K562 (cell line): ENCODE data around the gene LTBP1. TPM values are rescaled to one million over a fixed set of nuclear protein-coding genes. Genes with fewer than 3 reads are reported as not detected.

Experiments used
- CAMTA2 ChIP-seq: fragments of 250-450 bp; sonication (Bioruptor Pico); conservative IDR thresholded peaks from 2 replicates; pipeline ENCODE4 v1.5.1; 2022
- CCAR2 ChIP-seq: fragments of 200-400 bp; formaldehyde crosslinking; IDR thresholded peaks from 2 replicates; pipeline ENCODE4 v1.6.1; 2017; ENCODE audit warnings: mild to moderate bottlenecking, low read depth, low read length
- ELF1 ChIP-seq: fragments of 200-800 bp; sonication (Bioruptor generic); IDR thresholded peaks from 2 replicates; pipeline ENCODE4 v1.6.1; 2016; ENCODE audit warnings: missing genetic modification characterization, missing compliant biosample characterization
- ESRRA ChIP-seq: fragments of 450-650 bp; IDR thresholded peaks from 2 replicates; pipeline ENCODE4 v1.6.1; 2014; ENCODE audit warnings: low read depth, mild to moderate bottlenecking, moderate library complexity, borderline replicate concordance
- HMBOX1 ChIP-seq: sonication (generic); IDR thresholded peaks from 2 replicates; pipeline ENCODE4 v1.6.1; 2016
- HMG20A ChIP-seq: fragments of 450-650 bp; formaldehyde crosslinking; conservative IDR thresholded peaks from 2 replicates; pipeline ENCODE4 v1.4.0; 2020; ENCODE audit warnings: mild to moderate bottlenecking, mixed read lengths
- ILK ChIP-seq: fragments of 450-650 bp; IDR thresholded peaks from 2 replicates; pipeline ENCODE4 v1.6.1; 2016; ENCODE audit warnings: missing genetic modification characterization, low read depth, mild to moderate bottlenecking, missing compliant biosample characterization, moderate library complexity, borderline replicate concordance
- KLF16 ChIP-seq: IDR thresholded peaks from 2 replicates; pipeline ENCODE4 v1.6.1; 2016; ENCODE audit warnings: antibody characterized with exemption
- L3MBTL2 ChIP-seq: fragments of 450-650 bp; IDR thresholded peaks from 2 replicates; pipeline ENCODE4 v1.6.1; 2016; ENCODE audit warnings: mild to moderate bottlenecking, moderate library complexity
- LARP7 ChIP-seq: fragments of 450-650 bp; IDR thresholded peaks from 2 replicates; pipeline ENCODE4 v1.6.1; 2016
- MEF2D ChIP-seq: conservative IDR thresholded peaks from 2 replicates; pipeline ENCODE4 v1.6.1; 2016; ENCODE audit warnings: low read depth, missing genetic modification characterization, missing compliant biosample characterization
- OTX1 ChIP-seq: fragments of 450-650 bp; formaldehyde crosslinking; IDR thresholded peaks from 2 replicates; pipeline ENCODE4 v1.4.0; 2022; ENCODE audit warnings: mild to moderate bottlenecking
- PHB ChIP-seq: fragments of 250-450 bp; sonication (Bioruptor Pico); IDR thresholded peaks from 2 replicates; pipeline ENCODE4 v1.5.0; 2021
- POU5F1 ChIP-seq: fragments of 150-350 bp; IDR thresholded peaks from 2 replicates; pipeline ENCODE4 v1.6.1; 2014; ENCODE audit warnings: borderline replicate concordance, low read length, low read depth, mild to moderate bottlenecking; ENCODE audit not compliant: partially characterized antibody
- PURB ChIP-seq: sonication (generic); formaldehyde crosslinking; IDR thresholded peaks from 2 replicates; pipeline ENCODE4 v1.9.0; 2021; ENCODE audit warnings: low read depth, mild to moderate bottlenecking, missing genetic modification reagents
- RAD21 ChIP-seq, 2 experiments: fragments of 250-450 bp in 1 of 2; fragments of 450-650 bp in 1 of 2; sonication (Bioruptor Pico) in 1 of 2; formaldehyde crosslinking in 1 of 2; IDR thresholded peaks in 1 of 2; conservative IDR thresholded peaks in 1 of 2; 2 replicates each; pipeline versions ENCODE4 v1.4.0 to v1.8.0; 2020 to 2022; ENCODE audit warnings: mild to moderate bottlenecking in 2 of 2, moderate library complexity in 1 of 2
- RBM39 ChIP-seq: fragments of 200-400 bp; formaldehyde crosslinking; optimal IDR thresholded peaks from 2 replicates; pipeline ENCODE3; 2018; ENCODE audit warnings: low read depth, low read length
- RCOR1 ChIP-seq, 2 experiments: IDR thresholded peaks; 2 replicates each; pipeline ENCODE4 v1.6.1; 2012; ENCODE audit warnings: low read depth in 2 of 2, low read length in 2 of 2, borderline replicate concordance in 1 of 2, improper control_type of control experiment in 1 of 2
- TAL1 ChIP-seq: fragments of 450-650 bp; IDR thresholded peaks from 2 replicates; pipeline ENCODE4 v1.6.1; 2016; ENCODE audit warnings: mild to moderate bottlenecking
- polyA plus RNA-seq, 8 experiments: library from polyadenylated mRNA; depleted of rRNA in 4 of 8; stranded (reverse) in 5 of 8; unstranded in 3 of 8; fragments of >200 nt; fragmentation: Nextera tagmentation in 2 of 8; fragmentation: Illumina TruSeq in 1 of 8; extraction: Ambion mirVana in 2 of 8; extraction: Trizol in 1 of 8; gene quantifications; 2 replicates each; pipeline versions ENCODE4 v1.2.1 to v1.2.3, GENCODE V29; 2011 to 2014; ENCODE audit warnings: inconsistent platforms in 1 of 8, missing spikeins in 1 of 8
- total RNA-seq, 7 experiments: library from RNA; depleted of rRNA in 6 of 7; stranded (reverse); fragments of >200 nt in 6 of 7; fragmentation: Illumina TruSeq in 2 of 7; extraction: Trizol in 2 of 7; gene quantifications; 2 replicates each; pipeline versions ENCODE4 v1.2.1 to v1.2.3, GENCODE V29; 2011 to 2021; ENCODE audit warnings: low replicate concordance in 1 of 7
- TF ChIP-seq, protein P1 (sequence below), 3 experiments: fragments of 200-800 bp in 1 of 3; fragments of 250-450 bp in 1 of 3; fragments of 450-650 bp in 1 of 3; sonication (Bioruptor Pico) in 1 of 3; sonication (Bioruptor generic) in 1 of 3; formaldehyde crosslinking in 1 of 3; IDR thresholded peaks; 2 replicates each; pipeline versions ENCODE4 v1.6.1 to v1.8.0; 2016 to 2022; ENCODE audit warnings: mild to moderate bottlenecking in 2 of 3, missing genetic modification characterization in 2 of 3, missing compliant biosample characterization in 1 of 3, moderate library complexity in 1 of 3
- TF ChIP-seq, protein P2 (sequence below): sonication (generic); formaldehyde crosslinking; IDR thresholded peaks from 2 replicates; pipeline ENCODE4 v1.8.1; 2023; ENCODE audit warnings: mild to moderate bottlenecking, missing genetic modification reagents
- TF ChIP-seq, protein P3 (sequence below): fragments of 450-650 bp; formaldehyde crosslinking; IDR thresholded peaks from 2 replicates; pipeline ENCODE4 v1.4.0; 2020; ENCODE audit warnings: mild to moderate bottlenecking, moderate library complexity

LTBP1 gene
- total and polyA plus RNA-seq, 9 of the 15 experiments (the other 6 are each of a cell fraction or from before 2014, with no cell fraction given), result 3.6 to 16.4 (median 8.5) TPM

DNA sequence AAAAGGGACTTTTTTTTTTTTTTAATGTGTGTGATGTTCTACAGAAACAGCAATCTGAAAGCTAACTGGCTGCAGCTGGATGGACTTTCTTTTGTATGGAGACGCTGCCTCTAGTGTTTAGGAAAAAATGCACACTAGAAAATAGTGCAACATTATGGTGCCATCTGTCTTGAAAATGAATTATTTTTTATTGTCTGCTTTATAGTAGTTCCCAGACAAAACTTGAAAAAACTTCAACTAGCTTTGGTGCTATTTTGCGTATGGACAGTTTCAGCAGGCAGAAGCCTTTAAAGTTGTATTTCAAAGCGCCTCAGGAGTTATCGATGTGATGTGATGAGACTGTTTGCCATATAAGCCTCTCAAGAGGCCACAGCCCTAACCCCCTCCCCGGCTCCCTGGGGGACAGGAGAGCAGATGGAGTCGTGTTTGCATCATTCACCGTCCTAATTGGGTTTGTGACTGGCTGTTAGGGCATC, 86.9 kb downstream of the LTBP1 start (continued):
- TF ChIP-seq, protein P1, sequence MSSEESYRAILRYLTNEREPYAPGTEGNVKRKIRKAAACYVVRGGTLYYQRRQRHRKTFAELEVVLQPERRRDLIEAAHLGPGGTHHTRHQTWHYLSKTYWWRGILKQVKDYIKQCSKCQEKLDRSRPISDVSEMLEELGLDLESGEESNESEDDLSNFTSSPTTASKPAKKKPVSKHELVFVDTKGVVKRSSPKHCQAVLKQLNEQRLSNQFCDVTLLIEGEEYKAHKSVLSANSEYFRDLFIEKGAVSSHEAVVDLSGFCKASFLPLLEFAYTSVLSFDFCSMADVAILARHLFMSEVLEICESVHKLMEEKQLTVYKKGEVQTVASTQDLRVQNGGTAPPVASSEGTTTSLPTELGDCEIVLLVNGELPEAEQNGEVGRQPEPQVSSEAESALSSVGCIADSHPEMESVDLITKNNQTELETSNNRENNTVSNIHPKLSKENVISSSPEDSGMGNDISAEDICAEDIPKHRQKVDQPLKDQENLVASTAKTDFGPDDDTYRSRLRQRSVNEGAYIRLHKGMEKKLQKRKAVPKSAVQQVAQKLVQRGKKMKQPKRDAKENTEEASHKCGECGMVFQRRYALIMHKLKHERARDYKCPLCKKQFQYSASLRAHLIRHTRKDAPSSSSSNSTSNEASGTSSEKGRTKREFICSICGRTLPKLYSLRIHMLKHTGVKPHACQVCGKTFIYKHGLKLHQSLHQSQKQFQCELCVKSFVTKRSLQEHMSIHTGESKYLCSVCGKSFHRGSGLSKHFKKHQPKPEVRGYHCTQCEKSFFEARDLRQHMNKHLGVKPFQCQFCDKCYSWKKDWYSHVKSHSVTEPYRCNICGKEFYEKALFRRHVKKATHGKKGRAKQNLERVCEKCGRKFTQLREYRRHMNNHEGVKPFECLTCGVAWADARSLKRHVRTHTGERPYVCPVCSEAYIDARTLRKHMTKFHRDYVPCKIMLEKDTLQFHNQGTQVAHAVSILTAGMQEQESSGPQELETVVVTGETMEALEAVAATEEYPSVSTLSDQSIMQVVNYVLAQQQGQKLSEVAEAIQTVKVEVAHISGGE (CRISPR knock-in tag; IDR thresholded peaks at IDR 0.05), result no peak
- no peak for TF ChIP-seq TAL1
- TF ChIP-seq HMG20A (CRISPR knock-in tag), result no peak
- TF ChIP-seq RCOR1 (IDR thresholded peaks at IDR 0.05; ENCODE audit: borderline replicate concordance in 1 of 2, low read depth in 2 of 2, low read length in 2 of 2), result no peak
- TF ChIP-seq MEF2D (tag), result no peak
- no peak for TF ChIP-seq PHB (CRISPR knock-in tag)
- TF ChIP-seq HMBOX1, result no peak
- TF ChIP-seq ELF1 (tag), result no peak
- TF ChIP-seq RBM39, result no peak
- peak; percentile 78 to 88 for TF ChIP-seq RAD21 (CRISPR knock-in tag; conservative IDR thresholded peaks at IDR 0.05 in 1 of 2, IDR thresholded peaks at IDR 0.05 in 1 of 2)
- no peak for TF ChIP-seq POU5F1
- no peak for TF ChIP-seq OTX1
- no peak for TF ChIP-seq PURB (CRISPR knock-in tag)
- no peak for TF ChIP-seq CCAR2
- TF ChIP-seq L3MBTL2, result no peak
- TF ChIP-seq ILK (tag), result no peak
- TF ChIP-seq ESRRA, result no peak
- no peak for TF ChIP-seq CAMTA2
- TF ChIP-seq, protein P2, sequence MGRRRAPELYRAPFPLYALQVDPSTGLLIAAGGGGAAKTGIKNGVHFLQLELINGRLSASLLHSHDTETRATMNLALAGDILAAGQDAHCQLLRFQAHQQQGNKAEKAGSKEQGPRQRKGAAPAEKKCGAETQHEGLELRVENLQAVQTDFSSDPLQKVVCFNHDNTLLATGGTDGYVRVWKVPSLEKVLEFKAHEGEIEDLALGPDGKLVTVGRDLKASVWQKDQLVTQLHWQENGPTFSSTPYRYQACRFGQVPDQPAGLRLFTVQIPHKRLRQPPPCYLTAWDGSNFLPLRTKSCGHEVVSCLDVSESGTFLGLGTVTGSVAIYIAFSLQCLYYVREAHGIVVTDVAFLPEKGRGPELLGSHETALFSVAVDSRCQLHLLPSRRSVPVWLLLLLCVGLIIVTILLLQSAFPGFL (CRISPR knock-in tag), result no peak
- TF ChIP-seq KLF16, result peak; percentile 31; the same call in 1 of the 2 replicates
- TF ChIP-seq, protein P3, sequence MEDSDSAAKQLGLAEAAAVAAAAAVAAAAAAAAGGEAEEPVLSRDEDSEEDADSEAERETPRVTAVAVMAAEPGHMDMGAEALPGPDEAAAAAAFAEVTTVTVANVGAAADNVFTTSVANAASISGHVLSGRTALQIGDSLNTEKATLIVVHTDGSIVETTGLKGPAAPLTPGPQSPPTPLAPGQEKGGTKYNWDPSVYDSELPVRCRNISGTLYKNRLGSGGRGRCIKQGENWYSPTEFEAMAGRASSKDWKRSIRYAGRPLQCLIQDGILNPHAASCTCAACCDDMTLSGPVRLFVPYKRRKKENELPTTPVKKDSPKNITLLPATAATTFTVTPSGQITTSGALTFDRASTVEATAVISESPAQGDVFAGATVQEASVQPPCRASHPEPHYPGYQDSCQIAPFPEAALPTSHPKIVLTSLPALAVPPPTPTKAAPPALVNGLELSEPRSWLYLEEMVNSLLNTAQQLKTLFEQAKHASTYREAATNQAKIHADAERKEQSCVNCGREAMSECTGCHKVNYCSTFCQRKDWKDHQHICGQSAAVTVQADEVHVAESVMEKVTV (CRISPR knock-in tag), result peak; percentile 54; the same call in 1 of the 2 replicates
- TF ChIP-seq LARP7, result no peak
